SJCRH30 (cell line): ENCODE results near the gene SIL1. TPM values are rescaled to one million over a fixed set of nuclear protein-coding genes. Genes with fewer than 3 reads are reported as not detected.

Experiments used
- DNase-seq, 2 experiments: peaks; one replicate each; pipeline ENCODE4 v3.0.0-alpha.2; 2015 to 2020
- H3K27ac ChIP-seq: fragments of 250-450 bp; sonication (Bioruptor Pico); 2 replicates; pipeline ENCODE4 v1.5.1; 2020; ENCODE audit warnings: mild to moderate bottlenecking, moderate library complexity
- H3K27me3 ChIP-seq: fragments of 250-450 bp; sonication (Bioruptor Pico); 2 replicates; pipeline ENCODE4 v1.5.1; 2020; ENCODE audit warnings: mild to moderate bottlenecking, moderate library complexity
- H3K36me3 ChIP-seq: fragments of 250-450 bp; sonication (Bioruptor Pico); 2 replicates; pipeline ENCODE4 v1.5.1; 2020; ENCODE audit warnings: mild to moderate bottlenecking, moderate library complexity
- H3K4me1 ChIP-seq: fragments of 250-450 bp; sonication (Bioruptor Pico); 2 replicates; pipeline ENCODE4 v1.5.1; 2020; ENCODE audit warnings: mild to moderate bottlenecking, moderate library complexity
- H3K4me3 ChIP-seq: fragments of 250-450 bp; sonication (Bioruptor Pico); 2 replicates; pipeline ENCODE4 v1.5.1; 2020; ENCODE audit warnings: mild to moderate bottlenecking, moderate library complexity
- H3K9me3 ChIP-seq: fragments of 250-450 bp; sonication (Bioruptor Pico); replicated peaks from 2 replicates; pipeline ENCODE4 v1.5.1; 2020; ENCODE audit warnings: mild to moderate bottlenecking, moderate library complexity
- total RNA-seq: library from RNA; depleted of rRNA; stranded (reverse); fragments of >200 nt; shearing (Covaris generic); gene quantifications from 2 replicates; pipeline ENCODE4 v1.2.3, GENCODE V29; 2014

Gene SIL1
- total RNA-seq, 1 experiment from 2014 or later, result 7.1 TPM

GRCh38 chr5:138981586-138981985 is 216.6 kb downstream of the SIL1 start:
- Histone ChIP-seq H3K36me3 (no peaks in the 10 kb centered on the region), H3K4me1 (no peaks in the 10 kb centered on the region), H3K9me3 (no peaks in the 10 kb centered on the region), H3K27ac (no peak overlapping the region), H3K27me3 (no peaks in the 10 kb centered on the region), H3K4me3 (no peak overlapping the region)
- DNase-seq, result no peak

GRCh38 chr5:138981131-138981530 is 217.0 kb downstream of the SIL1 start:
- no peaks in the 10 kb centered on the region for H3K4me1 ChIP-seq
- no peaks in the 10 kb centered on the region for H3K27me3 ChIP-seq
- H3K36me3 ChIP-seq, result no peaks in the 10 kb centered on the region
- no peak overlapping the region for H3K27ac ChIP-seq
- H3K9me3 ChIP-seq, result no peaks in the 10 kb centered on the region
- DNase-seq, result no peak
- H3K4me3 ChIP-seq, result no peak overlapping the region

GRCh38 chr5:138980441-138980840 is 217.7 kb downstream of the SIL1 start:
- Histone ChIP-seq H3K27ac (no peak overlapping the region), H3K27me3 (no peaks in the 10 kb centered on the region)
- DNase-seq, result no peak

GRCh38 chr5:138979684-138980280 is 218.4 kb downstream of the SIL1 start:
- Histone ChIP-seq H3K4me3 (no peak overlapping the region), H3K9me3 (no peaks in the 10 kb centered on the region), H3K36me3 (no peaks in the 10 kb centered on the region), H3K27me3 (no peaks in the 10 kb centered on the region), H3K27ac (no peak overlapping the region), H3K4me1 (no peaks in the 10 kb centered on the region)
- no peak for DNase-seq

More at GRCh38 chr5:138980441-138980840, 217.7 kb downstream of the SIL1 start:
- no peak overlapping the region for H3K4me3 ChIP-seq
- no peaks in the 10 kb centered on the region for H3K9me3 ChIP-seq
- H3K36me3 ChIP-seq, result no peaks in the 10 kb centered on the region
- H3K4me1 ChIP-seq, result no peaks in the 10 kb centered on the region

GRCh38 chr5:138978581-138978980 is 219.6 kb downstream of the SIL1 start:
- H3K36me3 ChIP-seq, result no peaks in the 10 kb centered on the region
- H3K27me3 ChIP-seq, result no peaks in the 10 kb centered on the region
- no peak for DNase-seq
- H3K4me3 ChIP-seq, result no peak overlapping the region
- no peaks in the 10 kb centered on the region for H3K4me1 ChIP-seq
- no peak overlapping the region for H3K27ac ChIP-seq
- no peaks in the 10 kb centered on the region for H3K9me3 ChIP-seq

- H3K9me3 ChIP-seq, result no peaks in the 10 kb centered on the region
- H3K27ac ChIP-seq, result no peak overlapping the region
- H3K4me3 ChIP-seq, result no peak overlapping the region
- DNase-seq, result no peak
- H3K27me3 ChIP-seq, result no peaks in the 10 kb centered on the region
- H3K36me3 ChIP-seq, result no peaks in the 10 kb centered on the region
- H3K4me1 ChIP-seq, result no peaks in the 10 kb centered on the region
These were observed 220.1 kb downstream of the SIL1 start for GRCh38 chr5:138978080-138978479.

GRCh38 chr5:138975098-138975847 is 222.9 kb downstream of the SIL1 start:
- peak in 1 of 2 experiments; percentile 48 for DNase-seq
- peaks cover 12% of the 10 kb centered on the region for H3K4me1 ChIP-seq
- H3K27ac ChIP-seq, result no peak overlapping the region
- no peak overlapping the region for H3K4me3 ChIP-seq
- H3K36me3 ChIP-seq, result no peaks in the 10 kb centered on the region
- no peaks in the 10 kb centered on the region for H3K27me3 ChIP-seq
- no peaks in the 10 kb centered on the region for H3K9me3 ChIP-seq

- no peaks in the 10 kb centered on the region for H3K9me3 ChIP-seq
- no peaks in the 10 kb centered on the region for H3K36me3 ChIP-seq
- H3K27ac ChIP-seq, result no peak overlapping the region
- H3K27me3 ChIP-seq, result no peaks in the 10 kb centered on the region
- DNase-seq, result no peak
- H3K4me3 ChIP-seq, result no peak overlapping the region
- H3K4me1 ChIP-seq, result peaks cover 13% of the 10 kb centered on the region
These were observed 223.7 kb downstream of the SIL1 start for GRCh38 chr5:138974227-138975063.

- no peaks in the 10 kb centered on the region for H3K36me3 ChIP-seq
- no peaks in the 10 kb centered on the region for H3K27me3 ChIP-seq
- peaks cover 13% of the 10 kb centered on the region for H3K4me1 ChIP-seq
- no peak overlapping the region for H3K4me3 ChIP-seq
- H3K27ac ChIP-seq, result no peak overlapping the region
- H3K9me3 ChIP-seq, result no peaks in the 10 kb centered on the region
- no peak for DNase-seq
These were observed 225.3 kb downstream of the SIL1 start for GRCh38 chr5:138972836-138973235.

- H3K4me3 ChIP-seq, result no peak overlapping the region
- H3K4me1 ChIP-seq, result peaks cover 13% of the 10 kb centered on the region
- DNase-seq, result no peak
These were observed 225.9 kb downstream of the SIL1 start for GRCh38 chr5:138972230-138972629.

GRCh38 chr5:138969323-138970002 is 228.7 kb downstream of the SIL1 start:
- no peaks in the 10 kb centered on the region for H3K36me3 ChIP-seq
- H3K27me3 ChIP-seq, result no peaks in the 10 kb centered on the region
- no peak overlapping the region for H3K4me3 ChIP-seq
- no peak overlapping the region for H3K27ac ChIP-seq
- peaks cover 13% of the 10 kb centered on the region for H3K4me1 ChIP-seq
- no peak for DNase-seq
- H3K9me3 ChIP-seq, result no peaks in the 10 kb centered on the region

More at GRCh38 chr5:138972230-138972629, 225.9 kb downstream of the SIL1 start:
- no peaks in the 10 kb centered on the region for H3K9me3 ChIP-seq
- no peaks in the 10 kb centered on the region for H3K36me3 ChIP-seq
- H3K27ac ChIP-seq, result no peak overlapping the region
- no peaks in the 10 kb centered on the region for H3K27me3 ChIP-seq

- no peaks in the 10 kb centered on the region for H3K9me3 ChIP-seq
- no peak overlapping the region for H3K4me3 ChIP-seq
- no peak for DNase-seq
- no peak overlapping the region for H3K27ac ChIP-seq
- no peaks in the 10 kb centered on the region for H3K36me3 ChIP-seq
- peaks cover 13% of the 10 kb centered on the region for H3K4me1 ChIP-seq
- no peaks in the 10 kb centered on the region for H3K27me3 ChIP-seq
These were observed 229.6 kb downstream of the SIL1 start for GRCh38 chr5:138968601-138969000.

- H3K9me3 ChIP-seq, result no peaks in the 10 kb centered on the region
- DNase-seq, result no peak
- no peaks in the 10 kb centered on the region for H3K36me3 ChIP-seq
- H3K4me3 ChIP-seq, result no peak overlapping the region
- H3K4me1 ChIP-seq, result peaks cover 13% of the 10 kb centered on the region
- H3K27ac ChIP-seq, result no peak overlapping the region
- H3K27me3 ChIP-seq, result no peaks in the 10 kb centered on the region
These were observed 230.2 kb downstream of the SIL1 start for GRCh38 chr5:138967791-138968448.

GRCh38 chr5:138966236-138966985 is 231.8 kb downstream of the SIL1 start:
- Histone ChIP-seq H3K27ac (no peak overlapping the region), H3K4me3 (no peak overlapping the region), H3K36me3 (no peaks in the 10 kb centered on the region), H3K4me1 (peaks cover 21% of the 10 kb centered on the region), H3K9me3 (no peaks in the 10 kb centered on the region), H3K27me3 (no peaks in the 10 kb centered on the region)
- no peak for DNase-seq
